ENCODE results near the gene SLC44A5.
"Not testable (repeated sequence)": the region's sequence is repeated elsewhere in the genome, so short reads cannot be mapped to it uniquely, and the experiment has no call there.

The SLC44A5 gene

DNA sequence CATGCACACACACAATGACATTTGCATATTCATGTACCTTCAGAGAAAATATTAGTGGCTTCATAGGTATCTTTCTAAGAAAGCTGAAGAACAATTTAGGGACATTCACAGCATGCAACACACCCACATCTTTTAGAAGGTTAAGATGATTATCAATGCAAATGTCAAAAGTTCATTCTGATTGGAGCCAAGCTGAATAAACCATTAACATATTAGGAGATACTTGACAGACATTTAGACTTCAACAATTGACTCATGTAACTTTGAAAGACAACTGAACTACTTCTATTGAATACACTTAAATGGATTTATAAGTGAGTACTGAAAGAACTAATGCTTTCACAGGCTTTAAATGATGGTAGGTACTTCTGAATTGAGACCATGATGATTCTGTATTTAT is 365.7 kb downstream of the SLC44A5 start:
- H3K4me3 ChIP-seq (ENCODE audit: low read length): no peak overlapping the region
- no peak for TF ChIP-seq ZNF274 (IDR thresholded peaks at IDR 0.05; ENCODE audit: low read depth, low read length)

DNA sequence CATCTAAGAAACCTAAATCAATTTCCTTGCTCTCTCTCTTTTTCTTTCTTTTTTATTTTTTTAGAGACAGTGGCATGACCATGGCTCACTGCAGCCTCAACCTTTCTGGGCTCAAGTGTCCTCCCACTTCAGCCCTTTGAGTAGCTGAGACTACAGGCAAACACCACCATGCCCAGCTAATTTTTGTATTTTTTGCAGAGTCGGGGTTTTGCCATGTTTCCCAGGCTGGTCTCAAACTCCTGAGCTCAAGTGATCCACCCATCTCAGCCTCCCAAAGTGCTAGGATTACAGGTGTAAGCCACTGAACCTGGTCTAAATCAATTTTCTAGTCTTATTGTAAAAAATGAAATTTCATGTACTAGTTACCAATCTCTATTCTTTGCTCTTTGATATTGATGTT is 367.8 kb downstream of the SLC44A5 start:
- TF ChIP-seq ZNF274 (IDR thresholded peaks at IDR 0.05; ENCODE audit: low read depth, low read length): no peak
- H3K4me3 ChIP-seq (ENCODE audit: low read length): no peak overlapping the region

DNA sequence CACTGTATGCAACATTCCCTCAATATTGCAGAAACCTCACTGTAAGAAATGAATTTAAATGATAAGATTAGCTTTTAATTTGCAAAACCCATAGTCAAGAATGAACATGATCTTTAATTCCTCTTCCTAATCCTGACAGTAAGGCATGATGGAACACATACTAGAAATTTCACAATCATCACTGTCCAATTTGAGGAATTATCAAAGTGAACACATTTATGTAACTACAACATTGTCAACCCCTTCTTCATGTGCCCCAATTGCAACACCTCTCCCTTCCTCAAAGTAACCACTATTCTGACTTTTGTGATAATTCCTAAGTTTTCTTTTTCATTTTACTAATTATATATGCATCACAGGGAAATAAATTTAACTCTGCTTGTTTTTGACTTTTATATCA is 373.6 kb downstream of the SLC44A5 start:
- no peak overlapping the region for H3K4me3 ChIP-seq (ENCODE audit: low read length)

DNA sequence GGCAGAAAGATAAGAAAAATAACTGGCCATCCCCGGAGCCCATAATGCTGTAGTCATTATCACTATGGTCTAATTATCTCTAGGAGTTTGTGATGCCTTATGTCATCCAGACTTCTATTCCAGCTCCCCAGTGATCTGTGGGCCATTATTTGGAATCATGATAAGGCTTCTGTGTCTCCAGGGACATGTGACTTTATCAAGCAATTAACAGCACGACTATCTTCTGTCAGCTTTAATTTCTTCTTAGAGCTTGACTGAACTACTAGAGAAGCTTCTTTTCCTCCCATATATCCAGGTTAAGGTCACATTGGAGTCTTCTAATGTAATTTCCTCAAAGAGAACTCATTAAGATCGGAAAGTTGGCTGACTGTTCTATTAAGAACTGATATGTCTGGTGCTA is 376.4 kb downstream of the SLC44A5 start:
- no peak for TF ChIP-seq ZNF274 (IDR thresholded peaks at IDR 0.05; ENCODE audit: low read depth, low read length)
- H3K4me3 ChIP-seq (ENCODE audit: low read length): no peak overlapping the region

More for the DNA sequence above, 373.6 kb downstream of the SLC44A5 start:
- TF ChIP-seq ZNF274 (IDR thresholded peaks at IDR 0.05; ENCODE audit: low read depth, low read length): no peak

DNA sequence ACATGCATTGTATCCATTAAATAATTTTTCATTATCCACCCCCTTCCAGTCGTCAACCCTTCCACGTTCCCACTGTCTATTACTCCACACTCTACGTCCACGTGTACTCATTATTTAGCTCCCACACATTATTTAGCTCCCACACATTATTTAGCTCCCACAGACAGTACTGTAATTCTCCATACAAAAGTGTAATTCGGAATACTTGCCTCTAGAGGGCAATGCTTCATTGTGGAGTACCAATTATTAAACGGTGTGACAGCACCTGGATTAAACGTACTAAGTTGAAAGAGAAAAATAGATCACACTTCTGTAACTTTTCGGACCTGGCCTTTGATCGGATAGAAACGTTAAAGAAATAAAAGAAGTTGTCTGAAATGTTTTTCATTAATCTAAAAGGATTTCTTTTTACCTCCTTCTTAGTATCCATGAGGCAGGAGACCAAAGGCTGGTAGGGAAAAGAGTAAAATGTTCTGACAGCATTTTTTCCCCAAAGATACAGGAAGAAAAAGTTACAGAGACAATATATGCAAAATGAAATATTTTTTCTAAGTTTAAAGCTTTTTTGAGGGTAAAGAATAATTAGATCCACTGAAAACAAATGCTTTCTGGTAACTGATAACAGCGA is 377.5 kb downstream of the SLC44A5 start:
- H3K4me3 ChIP-seq (ENCODE audit: low read length): no peak overlapping the region
- TF ChIP-seq ZNF274 (IDR thresholded peaks at IDR 0.05; ENCODE audit: low read depth, low read length): no peak

DNA sequence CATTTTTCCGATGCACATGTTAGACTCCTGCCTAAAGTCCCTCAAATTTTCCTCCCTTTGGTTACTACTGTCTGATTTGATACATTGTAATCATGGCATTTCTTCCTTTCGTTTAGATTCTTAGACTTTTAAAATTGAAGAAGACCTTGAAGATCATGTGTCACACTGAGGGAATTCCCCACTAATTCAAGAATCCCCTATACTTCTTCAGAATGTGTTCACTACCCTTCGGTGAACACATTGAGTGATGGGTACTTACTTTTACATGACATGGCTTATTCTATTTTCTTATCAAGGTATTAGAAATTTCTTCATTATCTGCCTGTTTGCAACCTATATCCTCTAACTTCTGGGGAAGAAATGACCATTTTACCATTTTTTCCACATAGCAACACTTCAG is 390.8 kb downstream of the SLC44A5 start:
- TF ChIP-seq ZNF274 (IDR thresholded peaks at IDR 0.05; ENCODE audit: low read depth, low read length): no peak
- H3K4me3 ChIP-seq (ENCODE audit: low read length): no peak overlapping the region

DNA sequence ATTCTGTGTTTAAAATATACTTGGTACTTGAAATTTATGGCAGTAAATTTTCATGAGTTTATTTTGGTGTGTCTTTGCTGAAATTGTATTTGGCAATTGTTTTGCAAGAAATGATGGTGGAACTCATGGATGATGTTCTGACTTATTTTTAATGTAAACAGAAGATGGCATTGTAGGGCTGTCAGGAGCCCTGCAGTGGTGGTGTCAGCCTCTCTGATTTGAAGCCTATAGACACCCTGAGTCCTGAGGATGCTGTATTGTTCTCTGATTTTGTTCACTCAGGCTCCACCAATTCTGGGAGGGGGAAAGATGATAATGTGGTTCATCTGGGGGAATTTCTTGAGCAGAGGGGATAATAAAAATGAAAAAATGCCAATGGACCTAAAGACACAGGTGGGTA is 396.9 kb downstream of the SLC44A5 start:
- H3K4me3 ChIP-seq (ENCODE audit: low read length): no peak overlapping the region
- TF ChIP-seq ZNF274 (IDR thresholded peaks at IDR 0.05; ENCODE audit: low read depth, low read length): no peak

DNA sequence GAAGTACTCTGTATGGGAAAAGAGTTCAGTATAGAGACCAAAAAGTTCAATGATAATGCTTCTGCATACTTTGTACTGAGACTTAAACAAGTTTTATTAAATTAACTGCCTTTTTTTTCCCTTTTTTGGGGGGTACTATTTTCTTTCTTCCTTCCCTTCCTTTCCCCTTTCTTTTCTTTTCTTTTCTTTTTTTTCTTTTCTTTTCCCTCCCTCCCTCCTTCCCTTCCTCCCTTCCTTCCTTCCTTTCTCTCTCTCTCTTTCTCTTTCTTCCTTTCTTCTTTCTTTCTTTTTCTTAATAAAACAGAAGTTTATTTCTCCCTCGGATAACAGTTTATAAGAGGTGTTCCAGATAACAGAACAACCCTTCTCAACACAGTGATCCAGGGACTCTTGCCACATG is 399.3 kb downstream of the SLC44A5 start:
- H3K4me3 ChIP-seq (ENCODE audit: low read length): no peak overlapping the region
- TF ChIP-seq ZNF274 (IDR thresholded peaks at IDR 0.05; ENCODE audit: low read depth, low read length): no peak

DNA sequence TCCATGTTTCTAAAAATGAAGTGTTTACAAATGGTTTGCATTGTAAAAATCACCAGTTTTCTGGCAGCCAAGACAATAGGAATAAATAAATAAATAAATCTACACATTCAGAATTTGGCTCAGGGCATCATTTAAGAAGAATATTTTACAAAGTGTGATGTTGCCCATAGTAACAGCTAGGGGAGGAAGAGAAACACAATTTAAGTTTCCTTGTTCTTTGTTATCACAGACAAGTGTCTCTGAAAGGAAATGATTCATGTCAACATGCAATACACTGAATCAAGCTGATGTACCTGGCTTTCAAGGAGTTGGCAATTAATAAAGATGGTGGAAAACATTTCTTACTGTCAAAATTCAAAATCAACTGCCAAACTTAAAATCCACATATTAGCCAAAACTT is 402.1 kb downstream of the SLC44A5 start:
- TF ChIP-seq ZNF274 (IDR thresholded peaks at IDR 0.05; ENCODE audit: low read depth, low read length): no peak
- H3K4me3 ChIP-seq (ENCODE audit: low read length): no peak overlapping the region

DNA sequence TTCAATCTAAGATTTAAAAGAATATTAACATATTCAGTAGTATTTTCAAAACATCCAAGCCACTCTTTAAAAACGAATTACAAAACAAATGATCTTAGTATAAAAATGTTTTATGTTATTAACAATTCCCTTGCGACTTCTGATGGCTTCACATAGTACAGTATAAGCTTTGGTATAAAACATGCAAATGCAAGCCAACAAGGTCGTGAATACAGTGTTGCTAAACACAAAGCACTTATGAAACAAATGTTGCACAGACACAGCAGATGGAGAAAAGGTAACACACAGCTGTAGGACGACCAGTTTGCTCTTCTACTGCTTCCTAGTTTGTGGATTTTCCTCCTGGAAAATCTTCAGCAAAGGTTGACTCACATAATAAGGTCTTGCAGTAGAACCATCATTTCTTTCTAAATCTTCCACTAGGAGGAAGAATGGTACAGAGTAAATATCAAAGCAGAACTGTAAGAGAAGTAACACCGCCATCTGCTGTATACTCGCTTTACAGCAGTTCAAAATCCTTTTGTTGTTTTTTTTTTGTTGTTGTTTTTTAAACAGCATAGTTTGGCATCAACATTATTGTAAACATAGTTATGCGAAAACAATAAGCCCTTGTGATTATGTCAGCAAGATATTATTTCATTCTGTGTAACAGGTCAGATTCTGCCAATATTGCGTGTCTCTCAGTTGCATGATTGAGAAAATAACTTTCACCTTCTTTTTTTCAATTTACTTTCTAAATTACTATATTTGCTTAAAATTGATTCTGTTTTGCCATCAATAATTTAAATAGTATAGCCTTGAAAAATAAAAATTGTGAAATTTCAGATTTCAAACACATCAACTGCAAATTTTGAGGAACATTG is 407.3 kb downstream of the SLC44A5 start:
- no peak for TF ChIP-seq ZNF274 (IDR thresholded peaks at IDR 0.05; ENCODE audit: low read depth, low read length)
- H3K4me3 ChIP-seq (ENCODE audit: low read length): no peak overlapping the region

DNA sequence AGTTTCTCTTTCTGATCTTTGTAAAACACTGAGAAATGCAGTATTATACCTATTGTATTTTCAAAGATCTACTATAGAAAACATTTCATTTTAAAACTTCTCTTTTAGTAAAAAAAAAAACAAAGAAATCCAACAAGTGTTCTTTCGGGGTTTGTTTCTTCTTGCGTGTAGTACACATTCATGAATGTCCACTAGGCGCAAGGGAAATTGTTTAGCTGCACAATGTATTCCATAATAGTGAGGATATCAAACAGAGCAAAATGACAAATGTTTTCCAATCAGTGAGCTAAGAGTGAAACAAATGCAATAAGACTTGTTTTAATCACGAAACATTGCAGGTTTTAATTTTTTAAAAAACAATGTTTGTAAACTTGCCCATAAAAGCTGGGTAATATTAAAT is 408.2 kb downstream of the SLC44A5 start:
- no peak overlapping the region for H3K4me3 ChIP-seq (ENCODE audit: low read length)
- no peak for TF ChIP-seq ZNF274 (IDR thresholded peaks at IDR 0.05; ENCODE audit: low read depth, low read length)

DNA sequence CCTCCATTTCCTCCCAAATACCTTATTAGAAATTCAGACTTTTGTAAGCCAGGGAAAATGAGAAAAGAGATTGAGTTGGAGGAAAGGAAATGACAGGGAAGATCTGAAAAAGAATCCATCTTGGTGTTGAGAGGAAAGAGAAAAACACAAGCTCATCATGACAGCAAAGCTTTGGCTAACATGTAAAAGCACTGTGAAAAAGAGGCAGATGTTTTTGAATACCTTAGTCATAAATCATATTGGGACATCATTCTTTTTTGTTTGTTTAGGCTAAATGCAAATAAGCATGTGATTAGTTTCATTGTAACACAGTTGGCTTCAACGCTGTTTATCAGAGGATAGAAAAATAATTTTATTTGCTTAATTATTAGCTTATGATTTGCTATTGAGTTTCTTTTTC is 412.2 kb downstream of the SLC44A5 start:
- no peak overlapping the region for H3K4me3 ChIP-seq (ENCODE audit: low read length)
- TF ChIP-seq ZNF274 (IDR thresholded peaks at IDR 0.05; ENCODE audit: low read depth, low read length): no peak

DNA sequence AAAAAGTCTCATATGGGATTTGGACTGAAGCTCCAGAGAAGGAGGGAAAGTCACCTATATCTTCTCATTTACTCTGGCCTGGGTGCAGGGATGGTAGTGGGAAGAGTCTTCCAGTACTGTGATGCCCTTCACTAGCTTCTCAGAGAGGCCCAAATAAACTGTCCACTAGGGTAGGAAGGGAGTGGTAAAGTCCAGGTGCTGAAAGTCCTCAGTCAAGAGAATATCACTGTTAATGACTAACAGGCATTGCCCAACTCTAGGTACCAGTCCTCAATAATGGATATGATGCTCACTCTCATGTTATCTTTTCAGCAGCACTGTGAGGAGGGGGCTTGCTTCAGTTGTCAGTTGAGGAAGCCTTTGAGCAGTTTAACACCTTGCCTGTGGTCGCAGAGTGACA is 412.8 kb downstream of the SLC44A5 start:
- H3K4me3 ChIP-seq (ENCODE audit: low read length): no peak overlapping the region
- no peak for TF ChIP-seq ZNF274 (IDR thresholded peaks at IDR 0.05; ENCODE audit: low read depth, low read length)

DNA sequence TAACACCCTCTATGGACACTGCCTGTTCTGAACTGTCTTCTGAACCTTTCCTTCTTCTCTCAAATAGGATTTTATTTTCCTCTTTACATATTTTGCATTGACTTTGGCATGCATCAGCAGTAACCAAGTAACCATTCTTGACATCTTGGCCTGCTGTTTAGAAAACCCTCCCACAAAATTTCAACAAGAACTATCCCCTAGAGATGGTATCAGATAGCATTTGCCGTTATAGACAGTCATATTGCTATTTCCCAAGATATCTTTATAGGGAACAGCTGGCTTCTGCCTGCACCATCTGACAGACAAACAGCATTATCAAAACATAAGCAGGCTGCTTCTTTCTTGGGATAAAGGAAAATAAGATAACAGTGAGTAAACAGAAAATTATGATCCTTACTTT is 422.0 kb downstream of the SLC44A5 start:
- H3K4me3 ChIP-seq (ENCODE audit: low read length): no peak overlapping the region
- TF ChIP-seq ZNF274 (IDR thresholded peaks at IDR 0.05; ENCODE audit: low read depth, low read length): no peak

DNA sequence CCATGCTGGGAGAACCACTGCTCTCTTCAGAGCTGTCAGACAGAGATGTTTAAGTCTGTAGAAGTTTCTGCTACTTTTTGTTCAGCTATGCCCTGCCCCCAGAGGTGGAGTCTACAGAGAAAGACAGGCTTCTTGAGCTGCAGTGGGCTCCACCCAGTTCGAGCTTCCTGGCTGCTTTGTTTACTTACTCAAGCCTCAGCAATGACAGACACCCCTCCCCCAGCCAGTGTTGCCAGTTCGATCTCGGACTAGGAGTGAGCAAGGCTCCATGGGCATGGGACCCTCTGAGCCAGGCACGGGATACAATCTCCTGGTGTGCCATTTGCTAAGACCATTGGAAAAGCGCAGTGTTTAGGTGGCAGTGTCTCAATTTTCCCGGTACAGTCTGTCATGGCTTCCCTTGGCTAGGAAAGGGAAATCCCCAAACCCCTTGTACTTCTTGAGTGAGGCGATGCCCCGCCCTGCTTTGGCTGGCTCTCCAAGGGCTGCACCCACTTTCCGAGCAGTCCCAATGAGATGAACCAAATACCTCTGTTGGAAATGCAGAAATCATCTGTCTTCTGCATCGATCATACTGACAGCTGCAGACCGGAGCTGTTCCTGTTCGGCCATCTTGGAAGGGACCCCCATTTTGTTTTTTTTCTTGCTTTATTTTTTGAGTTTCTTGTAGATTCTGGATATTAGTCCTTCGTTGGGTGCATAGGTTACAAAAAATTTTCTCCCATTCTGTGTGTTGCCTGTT is 429.5 kb downstream of the SLC44A5 start:
- H3K4me3 ChIP-seq (ENCODE audit: low read length): not testable (repeated sequence)

Data from GM08714 (cell line).